Keratinocyte (primary cell): Measurements from ENCODE around the gene HDLBP. TPM values are rescaled to one million over a fixed set of nuclear protein-coding genes. Genes with fewer than 3 reads are reported as not detected.

Experiments
- DNase-seq: peaks from one replicate; pipeline ENCODE4 v3.0.0-alpha.2; 2011; ENCODE audit warnings: low read depth, missing footprints, low spot score
- FAIRE-seq: peaks from 2 replicates; lab custom pipeline; 2011; peaks lifted over from hg19 to GRCh38; lab: Jason Lieb, UNC
- H2AFZ ChIP-seq: 2 replicates; pipeline ENCODE4 v1.6.0; 2012; ENCODE audit warnings: low read length, control low read depth, inconsistent platforms; ENCODE audit not compliant: control insufficient read depth
- H3K27ac ChIP-seq: 2 replicates; pipeline ENCODE4 v1.5.1; 2011; ENCODE audit warnings: low read length; ENCODE audit not compliant: control insufficient read depth, insufficient read depth
- H3K27me3 ChIP-seq: 3 replicates; pipeline ENCODE4 v1.6.0; 2011; ENCODE audit warnings: low read length; ENCODE audit not compliant: control insufficient read depth, insufficient read depth; ENCODE audit errors: extremely low read depth
- H3K36me3 ChIP-seq, 2 experiments: 2 replicates in 1 of 2; 3 replicates in 1 of 2; pipeline ENCODE4 v1.5.1; 2011; ENCODE audit warnings: low read length in 2 of 2, mild to moderate bottlenecking in 1 of 2; ENCODE audit not compliant: control insufficient read depth in 2 of 2, insufficient read depth in 2 of 2; ENCODE audit errors: extremely low read depth in 1 of 2
- H3K4me1 ChIP-seq: 3 replicates; pipeline ENCODE4 v1.5.1; 2011; ENCODE audit warnings: low read length; ENCODE audit not compliant: control insufficient read depth, insufficient read depth; ENCODE audit errors: extremely low read depth
- H3K4me2 ChIP-seq: 3 replicates; pipeline ENCODE4 v1.6.0; 2011; ENCODE audit warnings: low read depth, low read length; ENCODE audit not compliant: control insufficient read depth, insufficient read depth; ENCODE audit errors: extremely low read depth
- H3K4me3 ChIP-seq, 3 experiments: fragments of 200-600 bp in 1 of 3; sonication (generic) in 1 of 3; 2 replicates in 2 of 3; 3 replicates in 1 of 3; pipeline ENCODE4 v1.5.1; 2011 to 2016; ENCODE audit warnings: low read length in 3 of 3, mild to moderate bottlenecking in 3 of 3, control low read depth in 2 of 3, inconsistent platforms in 1 of 3, low read depth in 1 of 3, mixed read lengths in 1 of 3, mixed run types in 1 of 3, moderate library complexity in 1 of 3; ENCODE audit not compliant: control insufficient read depth in 2 of 3, insufficient read depth in 2 of 3; ENCODE audit errors: extremely low read depth in 1 of 3
- H3K79me2 ChIP-seq: 2 replicates; pipeline ENCODE4 v1.6.0; 2012; ENCODE audit warnings: low read length; ENCODE audit not compliant: control insufficient read depth, insufficient read depth
- H3K9ac ChIP-seq: 3 replicates; pipeline ENCODE4 v1.6.0; 2011; ENCODE audit warnings: low read length; ENCODE audit not compliant: control insufficient read depth, insufficient read depth; ENCODE audit errors: extremely low read depth
- H3K9me1 ChIP-seq: 3 replicates; pipeline ENCODE4 v1.6.0; 2011; ENCODE audit warnings: low read length; ENCODE audit not compliant: control insufficient read depth, insufficient read depth; ENCODE audit errors: extremely low read depth
- H3K9me3 ChIP-seq: 2 replicates; pipeline ENCODE4 v1.5.1; 2012; ENCODE audit warnings: low read depth, low read length; ENCODE audit not compliant: control insufficient read depth
- H4K20me1 ChIP-seq: 3 replicates; pipeline ENCODE4 v1.6.0; 2011; ENCODE audit warnings: low read length; ENCODE audit not compliant: control insufficient read depth, insufficient read depth; ENCODE audit errors: extremely low read depth
- EZH2 ChIP-seq: IDR thresholded peaks from one replicate; pipeline ENCODE4 v1.6.1; 2012; ENCODE audit warnings: inconsistent platforms, mild to moderate bottlenecking, low read length, moderate library complexity
- dilution Hi-C: fragments of 300-500 bp; cut with MboI; formaldehyde crosslinking; loops from one replicate; pipeline ENCODE4 v1.7.0; 2020; ENCODE audit warnings: low sequenced_read_pairs; ENCODE audit not compliant: extremely low pct_ligation_motif_present
- polyA plus RNA-seq, 5 experiments: library from polyadenylated mRNA; depleted of rRNA in 3 of 5; stranded (reverse) in 3 of 5; stranded (forward) in 1 of 5; unstranded in 1 of 5; fragments of >200 nt; gene quantifications; 1 replicate in 1 of 5; 2 replicates in 3 of 5; 3 replicates in 1 of 5; pipeline versions ENCODE4 v1.2.1 to v1.2.3, GENCODE V29; 2011 to 2012; ENCODE audit warnings: missing spikeins in 2 of 5, low read depth in 1 of 5, low replicate concordance in 1 of 5
- TF ChIP-seq, protein P1 (sequence below), 3 experiments: IDR thresholded peaks in 1 of 3; conservative IDR thresholded peaks in 1 of 3; optimal IDR thresholded peaks in 1 of 3; 2 replicates in 2 of 3; 3 replicates in 1 of 3; pipeline versions ENCODE3 to v1.5.1; 2011; ENCODE audit warnings: low read length in 3 of 3, mild to moderate bottlenecking in 3 of 3, moderate library complexity in 2 of 3, control low read depth in 1 of 3, inconsistent platforms in 1 of 3; ENCODE audit not compliant: insufficient read depth in 2 of 3; ENCODE audit errors: extremely low read depth in 1 of 3

The HDLBP gene
- polyA plus RNA-seq, 1 donor (not counting 4 experiments of a cell fraction or from before 2014, with no cell fraction given), result 289 TPM

DNA sequence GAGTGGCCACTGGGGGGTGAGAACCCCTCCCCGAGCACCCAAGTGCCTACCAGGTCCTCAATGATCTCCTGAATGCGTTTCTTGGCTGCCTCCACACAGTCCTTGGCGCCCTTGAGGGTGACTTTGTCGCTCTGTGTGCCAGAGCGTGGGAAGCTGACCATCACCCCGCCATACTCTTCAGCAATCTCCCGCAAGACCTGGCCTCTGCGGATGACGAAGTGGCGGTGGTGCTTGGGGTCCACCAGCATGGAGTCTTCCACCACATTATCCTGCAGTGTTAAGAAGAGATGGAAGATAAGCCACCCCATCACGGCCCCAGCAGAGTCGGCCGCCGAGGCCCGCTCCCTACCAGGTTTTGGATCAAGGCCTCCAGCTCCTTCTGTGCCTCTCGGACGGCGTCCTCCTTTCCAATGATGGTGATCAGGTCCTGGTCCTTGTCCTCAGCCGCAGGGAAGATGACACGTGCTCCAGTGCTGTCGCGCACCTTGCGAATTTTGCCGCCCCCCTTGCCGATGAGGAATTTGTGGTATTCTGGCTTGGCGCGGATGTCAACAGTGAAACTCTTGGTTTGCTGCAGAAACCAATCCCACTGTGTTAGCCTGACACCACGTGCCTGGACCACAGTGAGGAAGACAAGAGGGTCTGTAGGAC lies 75.8 kb downstream of the HDLBP start:
- no peak overlapping the region for H3K4me3 ChIP-seq
- H3K9me1 ChIP-seq, result no peaks in the 10 kb centered on the region
- dilution Hi-C loops, result no loop called here
- no peak overlapping the region for H3K4me2 ChIP-seq
- H3K4me1 ChIP-seq, result no peaks in the 10 kb centered on the region
- no peak for FAIRE-seq
- no peaks in the 10 kb centered on the region for H3K9me3 ChIP-seq
- TF ChIP-seq EZH2, result no peak
- TF ChIP-seq, protein P1, sequence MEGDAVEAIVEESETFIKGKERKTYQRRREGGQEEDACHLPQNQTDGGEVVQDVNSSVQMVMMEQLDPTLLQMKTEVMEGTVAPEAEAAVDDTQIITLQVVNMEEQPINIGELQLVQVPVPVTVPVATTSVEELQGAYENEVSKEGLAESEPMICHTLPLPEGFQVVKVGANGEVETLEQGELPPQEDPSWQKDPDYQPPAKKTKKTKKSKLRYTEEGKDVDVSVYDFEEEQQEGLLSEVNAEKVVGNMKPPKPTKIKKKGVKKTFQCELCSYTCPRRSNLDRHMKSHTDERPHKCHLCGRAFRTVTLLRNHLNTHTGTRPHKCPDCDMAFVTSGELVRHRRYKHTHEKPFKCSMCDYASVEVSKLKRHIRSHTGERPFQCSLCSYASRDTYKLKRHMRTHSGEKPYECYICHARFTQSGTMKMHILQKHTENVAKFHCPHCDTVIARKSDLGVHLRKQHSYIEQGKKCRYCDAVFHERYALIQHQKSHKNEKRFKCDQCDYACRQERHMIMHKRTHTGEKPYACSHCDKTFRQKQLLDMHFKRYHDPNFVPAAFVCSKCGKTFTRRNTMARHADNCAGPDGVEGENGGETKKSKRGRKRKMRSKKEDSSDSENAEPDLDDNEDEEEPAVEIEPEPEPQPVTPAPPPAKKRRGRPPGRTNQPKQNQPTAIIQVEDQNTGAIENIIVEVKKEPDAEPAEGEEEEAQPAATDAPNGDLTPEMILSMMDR (optimal IDR thresholded peaks at IDR 0.05 in 1 of 3, IDR thresholded peaks at IDR 0.05 in 1 of 3, conservative IDR thresholded peaks at IDR 0.05 in 1 of 3; ENCODE audit: extremely low read depth in 1 of 3, insufficient read depth in 2 of 3, low read length in 3 of 3), result no peak
- no peaks in the 10 kb centered on the region for H3K27me3 ChIP-seq
- no peak overlapping the region for H3K27ac ChIP-seq
- H2AFZ ChIP-seq, result no peak overlapping the region
- DNase-seq, result no peak
- H3K36me3 ChIP-seq, result peaks cover 56 to 71% of the 10 kb centered on the region in 2 experiments
- H4K20me1 ChIP-seq, result peaks cover 4% of the 10 kb centered on the region
- H3K9ac ChIP-seq, result no peak overlapping the region
- H3K79me2 ChIP-seq, result peaks cover 12% of the 10 kb centered on the region

DNA sequence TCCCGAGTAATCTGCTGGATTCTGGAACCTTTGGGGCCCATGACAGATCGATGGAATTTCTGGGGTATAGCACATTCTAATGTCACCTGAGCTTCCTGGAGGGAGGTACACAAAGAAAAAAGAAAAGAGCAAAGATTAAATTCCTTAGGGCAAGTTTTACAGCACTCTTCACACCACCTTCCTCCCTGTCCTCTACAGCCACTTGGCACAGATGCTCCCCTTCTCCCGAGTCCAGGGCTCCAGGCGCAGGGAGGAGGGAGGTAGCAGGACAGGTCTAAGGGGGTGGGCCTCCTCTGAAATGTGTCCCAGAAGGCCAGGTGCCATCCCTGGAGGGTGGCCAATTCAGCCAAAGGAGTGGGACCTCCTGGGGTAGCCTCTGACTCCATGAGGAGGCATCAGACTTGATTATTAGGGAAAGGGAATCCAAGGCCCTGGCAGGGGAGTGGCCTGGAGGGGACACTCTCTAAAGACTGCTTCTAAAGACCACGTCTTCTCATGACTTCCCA lies 76.7 kb downstream of the HDLBP start:
- H4K20me1 ChIP-seq, result peaks cover 7% of the 10 kb centered on the region
- no peaks in the 10 kb centered on the region for H3K27me3 ChIP-seq
- H3K9me1 ChIP-seq, result no peaks in the 10 kb centered on the region
- no peaks in the 10 kb centered on the region for H3K9me3 ChIP-seq
- no peaks in the 10 kb centered on the region for H3K4me1 ChIP-seq
- no peak for TF ChIP-seq EZH2
- TF ChIP-seq, protein P1 (optimal IDR thresholded peaks at IDR 0.05 in 1 of 3, IDR thresholded peaks at IDR 0.05 in 1 of 3, conservative IDR thresholded peaks at IDR 0.05 in 1 of 3; ENCODE audit: extremely low read depth in 1 of 3, insufficient read depth in 2 of 3, low read length in 3 of 3), result no peak
- FAIRE-seq (no peak), DNase-seq (no peak)
- no peak overlapping the region for H3K27ac ChIP-seq
- H2AFZ ChIP-seq, result no peak overlapping the region
- peaks cover 9% of the 10 kb centered on the region for H3K79me2 ChIP-seq
- dilution Hi-C loops, result no loop called here
- peaks cover 59 to 74% of the 10 kb centered on the region in 2 experiments for H3K36me3 ChIP-seq
- H3K4me2 ChIP-seq, result no peak overlapping the region
- H3K4me3 ChIP-seq, result no peak overlapping the region
- no peak overlapping the region for H3K9ac ChIP-seq
